A549 treated with ZK216348 at 1 μM for 4 hours (cell line): Measurements from ENCODE around the gene KCNK7. TPM values are rescaled to one million over a fixed set of nuclear protein-coding genes. Genes with fewer than 3 reads are reported as not detected.

Experiments used
- total RNA-seq: library from RNA; stranded (reverse); fragments of 200-300 nt; extraction: Qiagen RNA extraction; gene quantifications from 5 replicates; pipeline ENCODE4 v1.2.3, GENCODE V29; 2022; ENCODE audit warnings: low read depth

KCNK7 gene, protein sequence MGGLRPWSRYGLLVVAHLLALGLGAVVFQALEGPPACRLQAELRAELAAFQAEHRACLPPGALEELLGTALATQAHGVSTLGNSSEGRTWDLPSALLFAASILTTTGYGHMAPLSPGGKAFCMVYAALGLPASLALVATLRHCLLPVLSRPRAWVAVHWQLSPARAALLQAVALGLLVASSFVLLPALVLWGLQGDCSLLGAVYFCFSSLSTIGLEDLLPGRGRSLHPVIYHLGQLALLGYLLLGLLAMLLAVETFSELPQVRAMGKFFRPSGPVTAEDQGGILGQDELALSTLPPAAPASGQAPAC
- 0.22 to 2.3 TPM (median 0.94 TPM) in 4 of 5 replicates, not detected in the other for total RNA-seq

GRCh38 chr11:65595543-65596281 is at the start of gene KCNK7:
Gene KCNK7, minus strand, starts transcription at chr11:65595800. Its CDS starts 28 bp downstream, at chr11:65595772.

GRCh38 chr11:65637794-65638419 is 42.3 kb upstream of the KCNK7 start, which contains the start of gene SIPA1:
Gene SIPA1, plus strand, starts transcription at chr11:65638101. Its CDS starts 2,821 bp downstream, at chr11:65640922.

GRCh38 chr11:65615229-65615949 is 19.8 kb upstream of the KCNK7 start, which contains the start of gene PCNX3:
Gene PCNX3, plus strand, starts transcription at chr11:65615776. Its CDS starts 536 bp downstream, at chr11:65616312.

GRCh38 chr11:65575568-65576231 is 19.9 kb downstream of the KCNK7 start, which contains the start of gene EHBP1L1:
Gene EHBP1L1, plus strand, starts transcription at chr11:65576053. Its CDS starts 250 bp downstream, at chr11:65576303.

GRCh38 chr11:65572356-65573051 is 23.1 kb downstream of the KCNK7 start, which contains the start of gene FAM89B:
Gene FAM89B, plus strand, starts transcription at chr11:65572538. Its CDS starts 132 bp downstream, at chr11:65572670.

DNA sequence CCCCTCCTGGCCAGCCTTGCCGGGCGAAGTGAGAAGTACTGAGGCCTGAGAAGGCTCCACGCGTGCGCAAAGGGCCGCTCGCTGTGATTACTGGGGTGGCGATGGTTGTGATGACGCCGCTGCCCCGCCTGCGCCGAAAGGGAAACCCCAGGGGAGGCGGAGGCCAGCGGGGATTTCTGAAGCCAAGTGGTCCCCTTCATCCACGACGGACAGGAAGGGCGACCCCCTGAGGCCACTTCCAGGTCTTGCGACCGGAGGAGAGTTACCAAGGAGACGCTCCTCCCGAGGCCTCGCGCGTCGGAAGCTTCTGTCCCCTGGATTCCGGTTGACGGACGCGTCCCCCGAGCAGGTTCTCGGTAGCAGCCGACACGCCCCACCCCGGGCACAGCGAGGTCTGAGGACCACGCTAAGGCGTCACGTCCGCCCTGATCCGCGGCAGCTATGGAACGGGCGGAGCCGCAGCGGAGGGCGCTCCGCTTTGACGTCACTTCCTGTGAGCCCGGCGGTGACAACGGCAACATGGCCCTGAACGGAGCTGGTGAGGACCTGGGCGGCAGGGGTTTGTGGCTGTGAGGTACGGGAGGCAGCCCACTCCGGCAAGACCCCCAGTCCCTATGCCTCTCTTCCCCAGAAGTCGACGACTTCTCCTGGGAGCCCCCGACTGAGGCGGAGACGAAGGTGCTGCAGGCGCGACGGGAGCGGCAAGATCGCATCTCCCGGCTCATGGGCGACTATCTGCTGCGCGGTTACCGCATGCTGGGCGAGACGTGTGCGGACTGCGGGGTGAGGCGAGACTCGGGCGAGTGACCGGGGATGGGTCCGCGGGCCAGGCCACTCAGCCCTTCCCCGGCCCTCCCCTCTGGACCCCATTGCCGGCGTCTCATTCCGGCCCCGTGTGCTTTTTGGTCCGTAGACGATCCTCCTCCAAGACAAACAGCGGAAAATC is 25.4 kb downstream of the KCNK7 start, which contains the start of gene ZNRD2:
ZNRD2 (plus strand) TSS at position 505 of the 946 bp plus-strand sequence; CDS start at position 520, 15 bp downstream.

DNA sequence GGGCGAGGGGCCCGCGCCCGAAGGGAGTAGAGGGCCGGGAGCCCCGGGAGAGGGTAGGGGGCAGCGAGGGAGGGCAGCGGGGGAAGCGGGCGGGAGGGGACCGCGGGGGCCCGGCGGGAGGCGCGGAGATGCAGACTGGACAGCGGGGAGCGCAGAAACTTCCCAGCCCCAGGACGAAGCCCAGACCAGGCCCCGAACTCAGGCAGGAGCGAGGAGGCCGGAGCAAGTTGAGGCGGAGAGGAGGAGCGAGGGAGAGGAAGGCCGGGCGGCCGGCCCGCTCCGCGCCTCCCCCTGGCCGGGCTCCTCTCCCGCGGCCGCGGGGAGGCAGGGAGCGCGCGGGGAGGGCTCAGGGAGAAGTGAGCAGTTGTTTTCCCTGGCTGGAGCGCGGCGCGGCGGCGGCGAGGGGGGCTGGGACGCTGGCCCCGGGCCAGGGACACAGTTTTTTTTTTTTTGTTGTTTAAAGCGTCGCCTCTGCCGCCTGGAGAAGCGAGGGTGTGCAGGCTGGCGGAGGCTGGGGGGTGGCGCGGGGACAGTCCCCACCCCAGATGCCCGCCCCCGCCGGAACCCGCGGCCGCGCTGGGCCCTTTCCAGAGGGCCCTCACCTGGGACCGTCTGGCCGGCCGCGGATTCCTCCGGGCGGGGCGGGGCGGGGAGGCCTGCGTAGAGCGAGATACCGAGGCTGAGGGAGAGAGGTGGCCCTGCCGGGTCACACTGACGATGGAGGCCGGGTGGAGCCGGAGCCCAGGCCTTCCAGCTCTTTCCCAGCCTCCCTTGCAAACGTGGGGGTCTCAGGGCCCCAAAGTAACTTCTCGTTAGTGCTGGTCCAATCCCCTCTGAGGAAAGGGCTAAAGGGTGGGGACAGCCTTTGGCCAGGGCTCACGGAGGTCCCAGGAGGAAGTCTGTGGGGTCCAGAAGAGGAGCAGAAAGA is 37.3 kb downstream of the KCNK7 start, which contains the start of gene LTBP3:
LTBP3 (minus strand) TSS at position 358 of the 928 bp plus-strand sequence. CDS start 400 bp downstream, outside the sequence.

Other genes with a start within 250 kb of the KCNK7 start
- gene TIGD3, start 241.0 kb downstream of the KCNK7 start, total RNA-seq: 0.39 to 1.2 TPM (median 1.1 TPM) in 5 replicates
- gene SLC25A45, start 213.2 kb downstream of the KCNK7 start, total RNA-seq: 10.4 to 16.8 TPM (median 13.0 TPM) in 5 replicates
- gene FRMD8, start 209.2 kb downstream of the KCNK7 start, total RNA-seq: 29.3 to 69.2 TPM (median 58.5 TPM) in 5 replicates
- 137 to 311 TPM (median 219 TPM) in 5 replicates for gene NEAT1, start 173.0 kb downstream of the KCNK7 start, total RNA-seq
- gene MALAT1, start 96.8 kb downstream of the KCNK7 start, total RNA-seq: 34.8 to 90.0 TPM (median 83.9 TPM) in 5 replicates
- 35.8 to 64.9 TPM (median 61.7 TPM) in 5 replicates for gene SCYL1, start 70.7 kb downstream of the KCNK7 start, total RNA-seq
- gene LTBP3, start 37.4 kb downstream of the KCNK7 start, total RNA-seq: 67.5 to 157 TPM (median 130 TPM) in 5 replicates
- gene ZNRD2, start 25.3 kb downstream of the KCNK7 start, total RNA-seq: 60.7 to 80.8 TPM (median 71.8 TPM) in 5 replicates
- 20.9 to 62.5 TPM (median 57.0 TPM) in 5 replicates for gene FAM89B, start 23.3 kb downstream of the KCNK7 start, total RNA-seq
- 25.8 to 50.8 TPM (median 45.7 TPM) in 5 replicates for gene EHBP1L1, start 19.7 kb downstream of the KCNK7 start, total RNA-seq
- 25.9 to 57.4 TPM (median 50.9 TPM) in 5 replicates for gene MAP3K11, start 18.4 kb upstream of the KCNK7 start, total RNA-seq
- 19.9 to 40.4 TPM (median 37.0 TPM) in 5 replicates for gene PCNX3, start 20.0 kb upstream of the KCNK7 start, total RNA-seq
- 7.6 to 22.6 TPM (median 19.8 TPM) in 5 replicates for gene SIPA1, start 42.3 kb upstream of the KCNK7 start, total RNA-seq
- gene RELA, start 67.1 kb upstream of the KCNK7 start, total RNA-seq: 54.3 to 80.3 TPM (median 76.8 TPM) in 5 replicates
- 35.6 to 53.4 TPM (median 50.5 TPM) in 5 replicates for gene KAT5, start 116.5 kb upstream of the KCNK7 start, total RNA-seq
- 23.0 to 58.3 TPM (median 43.6 TPM) in 5 replicates for gene RNASEH2C, start 125.0 kb upstream of the KCNK7 start, total RNA-seq
- 6.0 to 13.9 TPM (median 11.2 TPM) in 5 replicates for gene AP5B1, start 185.2 kb upstream of the KCNK7 start, total RNA-seq
- 0.08 to 0.15 TPM (median 0.09 TPM) in 3 of 5 replicates, not detected in the others for gene OVOL1, start 191.3 kb upstream of the KCNK7 start, total RNA-seq
- not detected in 5 replicates for gene SNX32, start 238.2 kb upstream of the KCNK7 start, total RNA-seq